ENCODE results near the gene FAM237B.
A peak's percentile ranks its signal among the peaks of the same experiment; 100 is the strongest.
"Not testable (repeated sequence)": the region's sequence is repeated elsewhere in the genome, so short reads cannot be mapped to it uniquely, and the experiment has no call there.

The FAM237B gene

DNA sequence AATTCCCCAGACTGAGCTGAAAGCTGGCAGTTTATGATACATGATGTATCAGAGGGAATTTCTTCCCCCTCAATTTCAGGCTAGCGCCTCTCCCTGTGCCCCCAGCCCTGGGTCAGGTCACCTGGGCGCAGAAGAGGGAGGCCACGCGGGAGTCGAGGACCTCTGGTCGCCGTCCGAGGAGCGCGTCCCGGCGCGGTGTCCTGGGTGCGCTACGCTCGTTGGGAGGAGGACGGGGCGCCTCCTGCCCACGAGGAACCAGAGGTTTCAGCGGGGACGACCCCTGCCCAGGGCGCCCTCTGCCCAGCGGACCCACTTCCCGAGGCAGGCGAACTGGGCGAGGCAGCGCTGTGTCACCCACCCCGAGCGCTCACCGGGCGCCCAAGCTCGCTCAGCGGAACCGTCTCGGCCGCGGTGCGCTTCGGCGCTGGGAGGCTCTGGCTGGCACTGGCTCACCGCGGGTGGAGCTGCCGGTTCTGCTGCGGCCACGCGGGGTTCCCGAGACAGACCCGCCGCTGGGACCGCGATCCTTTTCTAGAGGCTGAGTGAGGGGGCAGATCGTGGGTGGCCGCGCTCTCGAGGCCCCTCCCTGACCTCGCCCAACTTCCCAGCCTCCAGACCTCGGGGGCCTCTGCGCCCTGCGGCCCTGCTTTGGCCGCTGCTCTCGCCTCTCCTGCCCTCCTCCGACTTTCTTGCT, at the start of gene FAM237B:
TSS of gene FAM237B (minus strand) at position 504 of the 694 bp plus-strand sequence. CDS start 1,556 bp downstream, outside the sequence.
- no peaks in the 10 kb centered on the region for H3K36me3 ChIP-seq (ENCODE audit: control insufficient read depth, insufficient read depth, low read length)
- H3K79me2 ChIP-seq, result no peaks in the 10 kb centered on the region
- no peak within 1 kb of the TSS for H3K27ac ChIP-seq
- TF ChIP-seq, protein P1, sequence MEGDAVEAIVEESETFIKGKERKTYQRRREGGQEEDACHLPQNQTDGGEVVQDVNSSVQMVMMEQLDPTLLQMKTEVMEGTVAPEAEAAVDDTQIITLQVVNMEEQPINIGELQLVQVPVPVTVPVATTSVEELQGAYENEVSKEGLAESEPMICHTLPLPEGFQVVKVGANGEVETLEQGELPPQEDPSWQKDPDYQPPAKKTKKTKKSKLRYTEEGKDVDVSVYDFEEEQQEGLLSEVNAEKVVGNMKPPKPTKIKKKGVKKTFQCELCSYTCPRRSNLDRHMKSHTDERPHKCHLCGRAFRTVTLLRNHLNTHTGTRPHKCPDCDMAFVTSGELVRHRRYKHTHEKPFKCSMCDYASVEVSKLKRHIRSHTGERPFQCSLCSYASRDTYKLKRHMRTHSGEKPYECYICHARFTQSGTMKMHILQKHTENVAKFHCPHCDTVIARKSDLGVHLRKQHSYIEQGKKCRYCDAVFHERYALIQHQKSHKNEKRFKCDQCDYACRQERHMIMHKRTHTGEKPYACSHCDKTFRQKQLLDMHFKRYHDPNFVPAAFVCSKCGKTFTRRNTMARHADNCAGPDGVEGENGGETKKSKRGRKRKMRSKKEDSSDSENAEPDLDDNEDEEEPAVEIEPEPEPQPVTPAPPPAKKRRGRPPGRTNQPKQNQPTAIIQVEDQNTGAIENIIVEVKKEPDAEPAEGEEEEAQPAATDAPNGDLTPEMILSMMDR (IDR thresholded peaks at IDR 0.05), result no peak
- peak within 1 kb of the TSS; percentile 30 for H2AFZ ChIP-seq
- H3K4me3 ChIP-seq (ENCODE audit: low read depth, low read length), result no peak within 1 kb of the TSS
- no peaks in the 10 kb centered on the region for H3K9me3 ChIP-seq (ENCODE audit: control insufficient read depth, low read length)
- H3K4me1 ChIP-seq, result no peaks in the 10 kb centered on the region
- H3K9ac ChIP-seq, result no peak within 1 kb of the TSS
- peak within 1 kb of the TSS; percentile 31 for H3K4me2 ChIP-seq (ENCODE audit: low read length)
- H3K27me3 ChIP-seq (ENCODE audit: control insufficient read depth, insufficient read depth, low read length), result peaks cover 14% of the 10 kb centered on the region

DNA sequence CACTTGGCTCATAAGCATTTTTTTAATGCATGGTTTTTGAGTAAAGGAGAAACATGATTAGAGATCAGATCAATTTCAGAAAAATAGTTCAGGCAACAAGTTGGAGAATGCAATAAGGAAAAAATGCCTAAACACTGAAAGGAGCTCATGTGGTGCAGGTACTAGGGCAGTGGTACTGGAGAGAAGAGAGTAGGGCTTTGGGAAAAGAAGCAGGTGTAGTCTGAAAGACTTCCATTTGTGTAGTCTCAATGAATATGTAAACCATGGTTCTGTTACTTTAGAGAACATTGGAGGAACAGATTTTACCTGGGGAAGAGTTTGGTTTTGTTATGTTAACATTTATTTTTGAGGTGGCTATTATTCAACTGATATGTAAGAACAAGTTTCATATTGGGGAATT, 30.9 kb upstream of the FAM237B start:
- no peak overlapping the region for H3K4me3 ChIP-seq (ENCODE audit: low read depth, low read length)
- H3K27ac ChIP-seq, result no peak overlapping the region
- H3K79me2 ChIP-seq, result peaks cover 12% of the 10 kb centered on the region
- no peaks in the 10 kb centered on the region for H3K4me1 ChIP-seq
- no peak overlapping the region for H3K9ac ChIP-seq
- H3K36me3 ChIP-seq (ENCODE audit: control insufficient read depth, insufficient read depth, low read length), result no peaks in the 10 kb centered on the region
- no peak overlapping the region for H3K4me2 ChIP-seq (ENCODE audit: low read length)
- TF ChIP-seq, protein P1 (IDR thresholded peaks at IDR 0.05), result no peak
- no peaks in the 10 kb centered on the region for H3K9me3 ChIP-seq (ENCODE audit: control insufficient read depth, low read length)
- no peak overlapping the region for H2AFZ ChIP-seq
- H3K27me3 ChIP-seq (ENCODE audit: control insufficient read depth, insufficient read depth, low read length), result no peaks in the 10 kb centered on the region

- H3K27ac ChIP-seq; H3K4me1 ChIP-seq; H3K27me3 ChIP-seq (ENCODE audit: control insufficient read depth, insufficient read depth, low read length): not testable (repeated sequence)
Observed at GRCh38 chr7:90350032-90350431, 28.9 kb upstream of the FAM237B start.

DNA sequence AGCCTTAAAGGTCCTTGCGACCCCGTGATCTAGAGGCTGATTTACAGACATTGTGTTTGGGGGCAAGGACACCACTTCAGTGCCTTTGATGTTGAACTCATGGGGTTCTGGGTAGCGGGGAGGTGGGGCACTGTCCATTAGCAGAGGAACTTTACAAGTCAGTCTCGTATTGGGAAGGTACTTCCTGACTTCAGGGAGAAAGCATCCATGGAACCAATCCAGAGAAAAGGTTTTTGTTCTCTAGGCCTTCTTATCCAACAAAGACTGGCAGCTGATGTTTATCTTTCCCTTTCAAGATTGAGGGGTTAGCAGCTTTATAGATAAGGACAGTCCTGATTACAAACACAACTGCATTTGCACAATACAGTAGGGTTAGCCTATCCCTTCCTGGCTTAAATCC, 28.2 kb upstream of the FAM237B start:
- H3K4me1 ChIP-seq, result peaks cover 6% of the 10 kb centered on the region
- no peak overlapping the region for H2AFZ ChIP-seq
- H3K9ac ChIP-seq, result no peak overlapping the region
- H3K79me2 ChIP-seq, result peaks cover 17% of the 10 kb centered on the region
- no peak overlapping the region for H3K4me2 ChIP-seq (ENCODE audit: low read length)
- no peaks in the 10 kb centered on the region for H3K36me3 ChIP-seq (ENCODE audit: control insufficient read depth, insufficient read depth, low read length)
- H3K9me3 ChIP-seq (ENCODE audit: control insufficient read depth, low read length), result no peaks in the 10 kb centered on the region
- H3K27me3 ChIP-seq (ENCODE audit: control insufficient read depth, insufficient read depth, low read length), result no peaks in the 10 kb centered on the region
- no peak overlapping the region for H3K27ac ChIP-seq
- TF ChIP-seq, protein P1 (IDR thresholded peaks at IDR 0.05), result no peak
- H3K4me3 ChIP-seq (ENCODE audit: low read depth, low read length), result no peak overlapping the region

More at GRCh38 chr7:90350032-90350431, 28.9 kb upstream of the FAM237B start:
- not testable (repeated sequence) for H3K4me2 ChIP-seq (ENCODE audit: low read length); H3K4me3 ChIP-seq (ENCODE audit: low read depth, low read length); H3K9ac ChIP-seq; H3K9me3 ChIP-seq (ENCODE audit: control insufficient read depth, low read length); H2AFZ ChIP-seq; H3K36me3 ChIP-seq (ENCODE audit: control insufficient read depth, insufficient read depth, low read length)
- H3K79me2 ChIP-seq, result peaks cover 17% of the 10 kb centered on the region

GRCh38 chr7:90347759-90348158, 26.7 kb upstream of the FAM237B start:
- Histone ChIP-seq H3K4me3 (ENCODE audit: low read depth, low read length) (peak overlapping the region; percentile 99), H2AFZ (no peak overlapping the region), H3K4me1 (peaks cover 6% of the 10 kb centered on the region), H3K27me3 (ENCODE audit: control insufficient read depth, insufficient read depth, low read length) (no peaks in the 10 kb centered on the region), H3K9me3 (ENCODE audit: control insufficient read depth, low read length) (no peaks in the 10 kb centered on the region), H3K36me3 (ENCODE audit: control insufficient read depth, insufficient read depth, low read length) (no peaks in the 10 kb centered on the region), H3K79me2 (peaks cover 17% of the 10 kb centered on the region), H3K27ac (no peak overlapping the region), H3K4me2 (ENCODE audit: low read length) (peak overlapping the region; percentile 98), H3K9ac (no peak overlapping the region)
- TF ChIP-seq, protein P1 (IDR thresholded peaks at IDR 0.05), result no peak
